NCI-H2081 treated with DMSO at 0.1 percent for 48 hours (cell line): Measurements from ENCODE around the gene GPR155.

Experiments used
- DNase-seq: peaks from one replicate; lab custom pipeline; 2025; lab: John Stamatoyannopoulos, UW

GPR155 gene

GRCh38 chr2:174486563-174487107, at the start of gene GPR155:
Gene GPR155, minus strand, starts transcription at chr2:174487029. Its CDS starts 5,073 bp downstream, at chr2:174481956.
- DNase-seq = no peak

- DNase-seq = peak; percentile 31
Observed at GRCh38 chr2:174535757-174536703, 49.2 kb upstream of the GPR155 start.

GRCh38 chr2:174535083-174535482, 48.3 kb upstream of the GPR155 start:
- no peak for DNase-seq

- no peak for DNase-seq
Observed at GRCh38 chr2:174529916-174530315, 43.1 kb upstream of the GPR155 start.

- no peak for DNase-seq
Observed at GRCh38 chr2:174527959-174528358, 41.1 kb upstream of the GPR155 start.

- no peak for DNase-seq
Observed at GRCh38 chr2:174527101-174527721, 40.4 kb upstream of the GPR155 start.

- no peak for DNase-seq
Observed at GRCh38 chr2:174524527-174524926, 37.7 kb upstream of the GPR155 start.

GRCh38 chr2:174522553-174522952, 35.7 kb upstream of the GPR155 start:
- no peak for DNase-seq

- no peak for DNase-seq
Observed at GRCh38 chr2:174518395-174518794, 31.6 kb upstream of the GPR155 start.

- no peak for DNase-seq
Observed at GRCh38 chr2:174516501-174517378, 29.9 kb upstream of the GPR155 start.

GRCh38 chr2:174512345-174512744, 25.5 kb upstream of the GPR155 start:
- no peak for DNase-seq

- DNase-seq = no peak
Observed at GRCh38 chr2:174511580-174512260, 24.9 kb upstream of the GPR155 start.

GRCh38 chr2:174510583-174511189, 23.9 kb upstream of the GPR155 start:
- no peak for DNase-seq

- DNase-seq = no peak
Observed at GRCh38 chr2:174503161-174503809, 16.5 kb upstream of the GPR155 start.

GRCh38 chr2:174499371-174499770, 12.5 kb upstream of the GPR155 start:
- no peak for DNase-seq

GRCh38 chr2:174495365-174496012, 8.7 kb upstream of the GPR155 start:
- no peak for DNase-seq

- no peak for DNase-seq
Observed at GRCh38 chr2:174493549-174494331, 6.9 kb upstream of the GPR155 start.

GRCh38 chr2:174492963-174493431, 6.2 kb upstream of the GPR155 start:
- DNase-seq = no peak

GRCh38 chr2:174491947-174492346, 5.1 kb upstream of the GPR155 start:
- no peak for DNase-seq
